ENCODE results near the gene AGPAT1.
"Not testable (repeated sequence)": the region's sequence is repeated elsewhere in the genome, so short reads cannot be mapped to it uniquely, and the experiment has no call there.

AGPAT1 gene

GRCh38 chr6:32149932-32150870 lies 25.7 kb downstream of the AGPAT1 start:
- TF ChIP-seq CTCF (IDR thresholded peaks at IDR 0.05; ENCODE audit: low read depth, low read length), result no peak
- no peak for DNase-seq (ENCODE audit: extremely low read depth, low read depth)

- no peak for DNase-seq (ENCODE audit: extremely low read depth, low read depth)
- no peak for TF ChIP-seq CTCF (IDR thresholded peaks at IDR 0.05; ENCODE audit: low read depth, low read length)
Measured at GRCh38 chr6:32149092-32149755, 26.7 kb downstream of the AGPAT1 start.

- TF ChIP-seq CTCF (IDR thresholded peaks at IDR 0.05; ENCODE audit: low read depth, low read length), result no peak
- DNase-seq (ENCODE audit: extremely low read depth, low read depth), result no peak
Measured at GRCh38 chr6:32148289-32149091, 27.4 kb downstream of the AGPAT1 start.

GRCh38 chr6:32147401-32148132 lies 28.3 kb downstream of the AGPAT1 start:
- no peak for TF ChIP-seq CTCF (IDR thresholded peaks at IDR 0.05; ENCODE audit: low read depth, low read length)
- no peak for DNase-seq (ENCODE audit: extremely low read depth, low read depth)

GRCh38 chr6:32146687-32147086 lies 29.2 kb downstream of the AGPAT1 start:
- TF ChIP-seq CTCF (IDR thresholded peaks at IDR 0.05; ENCODE audit: low read depth, low read length), result no peak
- DNase-seq (ENCODE audit: extremely low read depth, low read depth), result no peak

GRCh38 chr6:32146287-32146686 lies 29.6 kb downstream of the AGPAT1 start:
- no peak for DNase-seq (ENCODE audit: extremely low read depth, low read depth)

GRCh38 chr6:32144238-32144637 lies 31.6 kb downstream of the AGPAT1 start:
- DNase-seq (ENCODE audit: extremely low read depth, low read depth), result not testable (repeated sequence)

More at GRCh38 chr6:32146287-32146686, 29.6 kb downstream of the AGPAT1 start:
- TF ChIP-seq CTCF (IDR thresholded peaks at IDR 0.05; ENCODE audit: low read depth, low read length), result no peak

All from AG09319 (cell line).